Fibroblast of villous mesenchyme (primary cell): ENCODE results near the gene SIMC1. TPM values are rescaled to one million over a fixed set of nuclear protein-coding genes. Genes with fewer than 3 reads are reported as not detected.

Experiments
- DNase-seq: peaks from one replicate; pipeline ENCODE4 v3.0.0-alpha.2; 2010; ENCODE audit warnings: low read depth
- H3K4me3 ChIP-seq: 2 replicates; pipeline ENCODE4 v1.5.1; 2011; ENCODE audit warnings: low read depth, mild to moderate bottlenecking, low read length
- total RNA-seq: library from RNA; depleted of rRNA; stranded (reverse); fragments of >200 nt; gene quantifications from 2 replicates; pipeline ENCODE4 v1.2.3, GENCODE V29; 2012
- TF ChIP-seq, protein P1 (sequence below): IDR thresholded peaks from 2 replicates; pipeline ENCODE4 v1.5.1; 2012; ENCODE audit warnings: low read depth, mild to moderate bottlenecking, low read length; ENCODE audit not compliant: insufficient read depth

The SIMC1 gene
- total RNA-seq, 1 donor = 5.2 TPM

GRCh38 chr5:176341325-176342157 lies 103.3 kb downstream of the SIMC1 start:
- H3K4me3 ChIP-seq = no peak overlapping the region
- DNase-seq = no peak
- TF ChIP-seq, protein P1, sequence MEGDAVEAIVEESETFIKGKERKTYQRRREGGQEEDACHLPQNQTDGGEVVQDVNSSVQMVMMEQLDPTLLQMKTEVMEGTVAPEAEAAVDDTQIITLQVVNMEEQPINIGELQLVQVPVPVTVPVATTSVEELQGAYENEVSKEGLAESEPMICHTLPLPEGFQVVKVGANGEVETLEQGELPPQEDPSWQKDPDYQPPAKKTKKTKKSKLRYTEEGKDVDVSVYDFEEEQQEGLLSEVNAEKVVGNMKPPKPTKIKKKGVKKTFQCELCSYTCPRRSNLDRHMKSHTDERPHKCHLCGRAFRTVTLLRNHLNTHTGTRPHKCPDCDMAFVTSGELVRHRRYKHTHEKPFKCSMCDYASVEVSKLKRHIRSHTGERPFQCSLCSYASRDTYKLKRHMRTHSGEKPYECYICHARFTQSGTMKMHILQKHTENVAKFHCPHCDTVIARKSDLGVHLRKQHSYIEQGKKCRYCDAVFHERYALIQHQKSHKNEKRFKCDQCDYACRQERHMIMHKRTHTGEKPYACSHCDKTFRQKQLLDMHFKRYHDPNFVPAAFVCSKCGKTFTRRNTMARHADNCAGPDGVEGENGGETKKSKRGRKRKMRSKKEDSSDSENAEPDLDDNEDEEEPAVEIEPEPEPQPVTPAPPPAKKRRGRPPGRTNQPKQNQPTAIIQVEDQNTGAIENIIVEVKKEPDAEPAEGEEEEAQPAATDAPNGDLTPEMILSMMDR = no peak

- TF ChIP-seq, protein P1 = no peak
- no peak overlapping the region for H3K4me3 ChIP-seq
- DNase-seq = no peak
Observed at GRCh38 chr5:176342158-176342483, 103.9 kb downstream of the SIMC1 start.

- TF ChIP-seq, protein P1 = no peak
- DNase-seq = no peak
Observed at GRCh38 chr5:176342766-176343458, 104.7 kb downstream of the SIMC1 start.

GRCh38 chr5:176350416-176350815 lies 112.2 kb downstream of the SIMC1 start:
- H3K4me3 ChIP-seq = no peak overlapping the region
- no peak for DNase-seq
- TF ChIP-seq, protein P1 = no peak

More at GRCh38 chr5:176342766-176343458, 104.7 kb downstream of the SIMC1 start:
- no peak overlapping the region for H3K4me3 ChIP-seq

DNA sequence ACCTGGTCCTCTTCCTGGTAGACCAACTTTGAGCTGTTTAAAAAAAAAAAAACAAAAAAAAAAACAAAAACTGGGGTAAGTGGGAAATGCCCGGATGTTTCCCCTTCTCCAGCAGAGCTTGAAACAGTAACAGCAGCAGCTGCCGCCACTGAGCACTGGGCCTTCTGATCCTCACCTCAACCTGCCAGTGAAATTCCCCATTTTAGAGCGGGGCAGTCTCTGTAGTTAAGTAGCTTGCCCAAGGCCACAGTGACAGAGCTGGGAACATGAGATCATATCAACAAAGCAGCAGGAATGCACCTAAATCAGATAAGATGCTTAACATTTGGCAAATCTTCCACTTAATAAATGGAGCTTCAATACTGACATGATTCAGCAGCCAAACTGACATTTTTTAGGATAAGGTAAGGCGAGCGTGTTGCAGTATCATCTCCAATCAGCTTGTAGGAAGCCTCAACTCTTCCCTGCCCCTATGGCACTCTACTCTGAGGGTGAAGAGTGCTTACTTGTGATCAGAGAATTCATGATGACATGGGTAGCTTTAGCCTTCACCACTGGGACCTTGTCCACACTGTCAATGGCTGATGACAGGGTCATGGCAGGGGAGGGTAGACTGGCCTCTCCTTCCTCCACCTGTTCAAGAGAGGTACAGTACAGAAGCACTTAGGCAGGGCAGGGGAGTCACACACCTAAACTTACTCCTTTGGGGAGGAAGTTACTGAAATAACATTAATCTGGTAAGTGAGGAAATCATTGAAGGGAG lies 114.1 kb downstream of the SIMC1 start:
- no peak overlapping the region for H3K4me3 ChIP-seq
- peak; percentile 36 for DNase-seq
- TF ChIP-seq, protein P1 = no peak

- TF ChIP-seq, protein P1 = no peak
- no peak overlapping the region for H3K4me3 ChIP-seq
- DNase-seq = no peak
Observed at GRCh38 chr5:176353533-176353932, 115.3 kb downstream of the SIMC1 start.
